Right lobe of liver (tissue), 6 donors: ENCODE measurements around the gene FAR1. TPM values are rescaled to one million over a fixed set of nuclear protein-coding genes. Genes with fewer than 3 reads are reported as not detected.

Experiments used
- ATAC-seq, 4 donors: fragments of 200-7000 bp; cut with Tn5 transposase; one replicate each; pipeline ENCODE4 v1.9.1; 2020; ENCODE audit warnings: mild to moderate bottlenecking in 4 of 4, moderate library complexity in 4 of 4
- DNase-seq, 3 donors: peaks; one replicate each; pipeline ENCODE4 v3.0.0-alpha.2; 2020
- H3K27ac ChIP-seq, 3 donors: fragments of 200-600 bp; one replicate each; pipeline ENCODE4 v1.8.0; 2022
- H3K27me3 ChIP-seq, 2 donors: fragments of 200-600 bp; one replicate each; pipeline ENCODE4 v1.8.0; 2022
- H3K36me3 ChIP-seq, 4 donors: fragments of 200-600 bp; sonication (generic) in 1 of 4; one replicate each; pipeline versions ENCODE4 v1.5.1 to v1.8.0; 2017 to 2022; ENCODE audit warnings: control low read depth in 1 of 4
- H3K4me1 ChIP-seq, 4 donors: fragments of 200-600 bp; sonication (generic) in 1 of 4; one replicate each; pipeline versions ENCODE4 v1.5.1 to v1.8.0; 2017 to 2022; ENCODE audit warnings: control low read depth in 1 of 4
- H3K4me3 ChIP-seq, 3 donors: fragments of 200-600 bp; one replicate each; pipeline ENCODE4 v1.8.0; 2022
- H3K9me3 ChIP-seq, 4 donors: fragments of 200-600 bp; sonication (generic) in 1 of 4; one replicate each; pipeline versions ENCODE4 v1.5.1 to v1.8.0; 2017 to 2022; ENCODE audit warnings: control low read depth in 1 of 4
- POLR2A ChIP-seq: fragments of 450-650 bp; IDR thresholded peaks from one replicate; pipeline ENCODE4 v1.6.1; 2017; ENCODE audit warnings: antibody characterized with exemption, mild to moderate bottlenecking
- WGBS: methylation state at CpG from one replicate; pipeline ENCODE4 v1.1.6; 2018; ENCODE audit warnings: low coverage, low lambda C conversion rate; ENCODE audit not compliant: insufficient coverage; ENCODE audit errors: missing lambda C conversion rate; 5-methylcytosine and 5-hydroxymethylcytosine counted together
- intact Hi-C, 2 donors: fragments of 100-400 bp; cut with DNase I; formaldehyde crosslinking; loops; one replicate each; pipeline versions ENCODE4 v1.11.2 to v1.14.1; 2022
- total RNA-seq, 6 experiments: library from RNA; depleted of rRNA in 2 of 6; stranded (reverse); fragments of >200 nt in 2 of 6; fragmentation: NEBNext Ultra II Directional in 3 of 6; extraction: Animal tissue kit (Norgen Biotek cat#: 25700) in 3 of 6; gene quantifications; one replicate each; pipeline versions ENCODE4 v1.1.0 to v1.2.4, GENCODE V29; 2016 to 2023
- TF ChIP-seq, protein P1 (sequence below), 4 donors: fragments of 200-600 bp in 3 of 4; fragments of 450-650 bp in 1 of 4; IDR thresholded peaks; one replicate each; pipeline versions ENCODE4 v1.5.1 to v1.8.0; 2016 to 2022; ENCODE audit warnings: antibody characterized with exemption in 4 of 4, mild to moderate bottlenecking in 2 of 4
- donor health status: DM: no; HTN: yes; CAD: no.
- donor health status: DM: no; HTN: no; CAD: no.
- donor health status: DM: no; HTN: no; CAD: no.
- donor health status: DM: no; HTN: yes; CAD: no.
- donor health status: DM: no; HTN: yes; CAD: no.

Gene FAR1
- total RNA-seq, 6 experiments from 2014 or later, result 2.8 to 8.9 (median 3.6) TPM

DNA sequence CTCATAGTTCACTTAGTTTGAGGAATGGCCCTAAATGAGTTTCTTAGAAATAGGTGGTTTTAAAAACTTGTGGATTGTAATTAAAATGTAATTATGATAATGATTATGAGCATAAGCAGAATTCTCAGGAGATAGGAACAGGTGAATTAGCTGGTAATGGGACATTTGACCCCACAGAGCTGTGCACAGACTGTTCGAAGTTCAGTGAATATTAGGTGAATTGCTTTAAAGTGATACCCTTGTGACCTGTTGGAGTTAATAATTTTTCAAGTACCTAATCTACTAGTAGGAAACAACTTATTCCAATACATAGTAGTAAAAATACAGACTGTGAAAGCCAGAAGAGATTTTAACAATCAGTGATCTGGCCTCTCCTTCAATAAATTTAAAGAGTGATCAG, 8.1 kb downstream of the FAR1 start:
- no peak overlapping the region for H3K4me3 ChIP-seq
- ATAC-seq (no peak), DNase-seq (no peak)
- H3K36me3 ChIP-seq, result no peaks in the 10 kb centered on the region
- no peaks in the 10 kb centered on the region for H3K9me3 ChIP-seq
- no peak for TF ChIP-seq POLR2A
- TF ChIP-seq, protein P1, sequence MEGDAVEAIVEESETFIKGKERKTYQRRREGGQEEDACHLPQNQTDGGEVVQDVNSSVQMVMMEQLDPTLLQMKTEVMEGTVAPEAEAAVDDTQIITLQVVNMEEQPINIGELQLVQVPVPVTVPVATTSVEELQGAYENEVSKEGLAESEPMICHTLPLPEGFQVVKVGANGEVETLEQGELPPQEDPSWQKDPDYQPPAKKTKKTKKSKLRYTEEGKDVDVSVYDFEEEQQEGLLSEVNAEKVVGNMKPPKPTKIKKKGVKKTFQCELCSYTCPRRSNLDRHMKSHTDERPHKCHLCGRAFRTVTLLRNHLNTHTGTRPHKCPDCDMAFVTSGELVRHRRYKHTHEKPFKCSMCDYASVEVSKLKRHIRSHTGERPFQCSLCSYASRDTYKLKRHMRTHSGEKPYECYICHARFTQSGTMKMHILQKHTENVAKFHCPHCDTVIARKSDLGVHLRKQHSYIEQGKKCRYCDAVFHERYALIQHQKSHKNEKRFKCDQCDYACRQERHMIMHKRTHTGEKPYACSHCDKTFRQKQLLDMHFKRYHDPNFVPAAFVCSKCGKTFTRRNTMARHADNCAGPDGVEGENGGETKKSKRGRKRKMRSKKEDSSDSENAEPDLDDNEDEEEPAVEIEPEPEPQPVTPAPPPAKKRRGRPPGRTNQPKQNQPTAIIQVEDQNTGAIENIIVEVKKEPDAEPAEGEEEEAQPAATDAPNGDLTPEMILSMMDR (IDR thresholded peaks at IDR 0.05), result no peak
- no peak overlapping the region for H3K27ac ChIP-seq
- 43% methylated on average over 1 of the region's 1 CpG for WGBS
- intact Hi-C loops, result no loop called here
- H3K4me1 ChIP-seq, result no peaks in the 10 kb centered on the region
- no peaks in the 10 kb centered on the region for H3K27me3 ChIP-seq

DNA sequence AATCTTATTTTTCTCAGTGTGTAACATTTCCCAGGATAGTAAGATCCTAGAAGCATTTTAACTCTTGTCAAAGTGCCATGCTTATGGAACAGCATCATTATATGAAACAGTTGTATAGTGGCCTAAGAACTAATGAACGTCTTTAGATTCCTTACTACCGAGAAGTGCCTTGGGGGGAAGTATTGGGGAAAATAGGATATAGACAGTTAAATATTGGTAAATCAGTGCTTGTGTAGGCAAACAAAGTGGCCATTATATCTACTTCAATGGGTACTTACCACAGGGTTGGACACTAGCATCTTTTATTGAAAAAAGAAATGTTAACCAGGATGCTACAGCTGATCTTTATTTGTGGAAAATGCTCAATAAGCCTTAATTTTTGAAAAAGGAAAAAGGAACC, 11.3 kb downstream of the FAR1 start:
- Histone ChIP-seq H3K36me3 (no peaks in the 10 kb centered on the region), H3K9me3 (no peaks in the 10 kb centered on the region), H3K27me3 (no peaks in the 10 kb centered on the region), H3K4me1 (no peaks in the 10 kb centered on the region), H3K27ac (no peak overlapping the region), H3K4me3 (no peak overlapping the region)
- WGBS, result 71% methylated on average over 2 of the region's 2 CpGs
- no peak for TF ChIP-seq POLR2A
- TF ChIP-seq, protein P1 (IDR thresholded peaks at IDR 0.05), result no peak
- intact Hi-C loops, result no loop called here
- DNase-seq (no peak), ATAC-seq (no peak)

DNA sequence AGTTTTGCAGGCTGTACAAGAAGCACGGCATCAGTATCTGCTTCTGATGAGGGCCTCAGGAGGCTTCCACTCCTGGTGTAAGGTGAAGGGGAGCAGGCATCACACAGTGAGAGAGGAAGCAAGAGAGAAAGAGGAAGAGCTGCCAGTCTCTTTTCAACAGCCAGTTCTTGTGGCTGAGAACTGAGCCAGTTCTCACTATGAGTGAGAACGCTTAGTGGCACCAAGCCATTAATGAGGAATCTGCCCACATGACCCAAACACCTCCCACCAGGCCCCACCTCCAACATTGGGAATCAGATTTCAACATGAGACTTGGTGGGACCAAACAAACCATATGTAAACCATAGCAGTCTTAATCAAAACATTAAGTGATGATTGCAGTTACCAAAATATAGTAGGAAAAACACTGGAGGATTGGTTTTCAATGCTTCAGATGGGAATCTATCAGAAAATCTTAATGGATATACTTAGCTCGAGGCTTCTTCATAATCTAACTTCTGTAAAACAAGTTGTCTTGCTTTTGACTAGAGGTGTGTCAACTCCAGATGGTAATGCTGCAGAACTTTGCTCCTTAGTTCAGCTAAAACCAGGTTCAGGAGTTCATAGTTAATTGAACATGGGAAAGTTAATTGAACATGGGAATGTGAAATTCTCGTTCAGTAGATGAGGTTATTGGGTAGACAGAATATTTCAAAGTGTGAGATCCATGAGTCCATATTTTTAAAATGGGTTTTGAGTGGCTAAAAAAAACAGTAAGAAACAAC, 12.2 kb downstream of the FAR1 start:
- Histone ChIP-seq H3K27ac (no peak overlapping the region), H3K4me1 (no peaks in the 10 kb centered on the region), H3K9me3 (no peaks in the 10 kb centered on the region), H3K36me3 (no peaks in the 10 kb centered on the region), H3K4me3 (no peak overlapping the region), H3K27me3 (no peaks in the 10 kb centered on the region)
- intact Hi-C loops, result no loop called here
- TF ChIP-seq POLR2A, result no peak
- TF ChIP-seq, protein P1 (IDR thresholded peaks at IDR 0.05), result no peak
- no peak for DNase-seq
- WGBS, result 64% methylated on average over 4 of the region's 4 CpGs
- peak; percentile 44 to 66 (median 47) for ATAC-seq

DNA sequence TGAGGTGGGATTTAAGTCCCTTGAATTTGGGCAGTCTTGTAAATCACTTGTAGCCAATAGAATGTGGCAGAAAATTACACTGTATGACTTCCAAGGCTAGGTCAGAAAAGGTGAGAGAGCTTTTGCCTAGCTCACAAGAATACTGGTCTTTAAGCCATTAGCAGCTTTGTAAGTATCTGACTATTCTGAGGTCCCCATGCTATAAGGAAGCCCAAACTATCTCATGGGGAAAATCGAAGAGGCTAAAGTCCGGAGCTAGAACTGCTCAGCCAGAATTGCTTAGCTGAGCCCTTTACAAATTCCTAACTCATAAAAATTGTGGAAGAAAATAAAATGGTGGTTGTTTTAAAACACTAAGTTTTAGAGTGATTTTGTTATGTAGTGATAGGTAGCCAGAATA, 13.0 kb downstream of the FAR1 start:
- Histone ChIP-seq H3K4me3 (no peak overlapping the region), H3K4me1 (no peaks in the 10 kb centered on the region), H3K9me3 (no peaks in the 10 kb centered on the region), H3K36me3 (no peaks in the 10 kb centered on the region), H3K27ac (no peak overlapping the region), H3K27me3 (no peaks in the 10 kb centered on the region)
- TF ChIP-seq, protein P1 (IDR thresholded peaks at IDR 0.05), result no peak
- no peak for TF ChIP-seq POLR2A
- intact Hi-C loops, result no loop called here
- DNase-seq, result no peak
- WGBS, result 74% methylated on average over 2 of the region's 2 CpGs
- ATAC-seq, result no peak
